Amniotic stem cell (primary cell): Measurements from ENCODE around the gene RSPH3.
"Not testable (repeated sequence)": the region's sequence is repeated elsewhere in the genome, so short reads cannot be mapped to it uniquely, and the experiment has no call there.

Experiments
- DNase-seq: peaks from one replicate; lab custom pipeline; 2025; lab: John Stamatoyannopoulos, UW

RSPH3 gene

DNA sequence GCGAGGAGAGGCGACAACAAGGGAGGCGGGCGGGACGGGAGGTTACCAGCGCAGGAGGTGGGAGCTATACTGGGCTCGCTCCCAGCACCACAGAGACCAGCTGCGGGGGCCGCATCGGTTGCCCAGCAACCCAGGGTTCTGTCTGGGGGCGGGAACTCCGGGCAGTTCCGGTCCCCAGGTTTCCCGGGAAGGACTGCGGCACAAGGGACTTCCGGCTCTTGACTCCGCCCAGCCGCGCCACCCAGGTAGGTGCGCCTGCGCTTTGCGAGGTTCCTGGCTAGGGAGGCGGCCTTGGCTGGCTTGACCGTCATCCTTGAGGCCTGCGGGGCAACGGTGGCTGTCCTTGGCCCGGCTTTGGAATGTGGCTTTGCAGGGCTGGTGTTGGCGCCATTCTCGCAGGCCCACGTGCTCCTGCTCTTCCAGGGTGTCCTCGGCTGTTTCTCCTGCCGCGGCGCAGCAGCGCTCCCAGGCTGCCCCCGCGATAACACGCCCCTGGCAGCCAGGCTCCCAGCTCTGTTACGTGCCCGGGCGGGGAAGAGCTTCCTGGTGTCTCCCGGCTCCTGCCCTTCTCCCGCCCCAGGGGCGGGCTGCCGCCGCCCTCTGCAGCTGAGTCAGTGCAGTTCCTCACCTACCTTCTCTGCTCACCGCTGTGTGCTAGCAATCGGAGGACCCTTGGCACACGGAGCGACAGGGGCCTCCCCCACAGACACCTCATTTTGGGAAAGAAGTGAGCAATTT, at the start of gene RSPH3:
TSS of gene RSPH3 (minus strand) at position 537 of the 738 bp plus-strand sequence. CDS start 652 bp downstream, outside the sequence.
- peak; percentile 84 for DNase-seq

DNA sequence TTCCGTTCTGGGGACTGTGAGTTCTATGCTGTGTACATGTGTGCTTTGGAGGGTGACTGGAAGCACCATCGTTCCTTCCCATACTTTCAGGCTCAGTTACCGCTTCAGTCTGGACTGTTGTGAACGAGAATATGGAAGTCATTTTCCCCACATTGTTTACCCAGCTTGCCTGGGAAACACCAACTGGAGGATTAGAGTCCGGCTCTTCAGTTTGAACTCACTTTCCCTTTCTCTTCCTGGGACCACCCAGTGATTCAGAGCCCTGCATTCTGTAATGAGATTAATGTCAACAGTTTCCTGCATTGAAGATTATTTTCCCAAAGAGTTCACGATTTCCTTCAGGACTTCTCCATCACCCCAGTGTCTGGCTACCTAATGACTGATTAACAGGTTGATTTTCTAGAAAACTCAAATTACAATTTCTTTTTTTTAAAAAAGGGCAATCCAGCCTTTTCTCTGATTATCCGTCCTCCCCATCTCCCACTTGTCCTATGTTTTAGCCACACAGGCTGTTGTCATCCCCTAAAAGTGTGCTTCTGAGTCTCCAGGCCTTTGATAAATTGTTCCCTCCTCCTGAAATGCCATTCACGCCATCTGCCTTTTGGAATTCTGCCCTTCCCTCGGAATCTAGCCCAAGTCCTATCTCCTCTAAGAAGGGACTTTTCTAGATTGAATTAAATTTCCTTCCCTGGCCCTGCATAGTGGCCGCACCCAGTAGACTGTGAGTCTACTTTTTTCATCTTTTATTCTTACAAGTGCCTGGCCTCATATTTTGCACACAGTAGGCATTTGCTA, 48.1 kb upstream of the RSPH3 start:
- DNase-seq, result no peak

DNA sequence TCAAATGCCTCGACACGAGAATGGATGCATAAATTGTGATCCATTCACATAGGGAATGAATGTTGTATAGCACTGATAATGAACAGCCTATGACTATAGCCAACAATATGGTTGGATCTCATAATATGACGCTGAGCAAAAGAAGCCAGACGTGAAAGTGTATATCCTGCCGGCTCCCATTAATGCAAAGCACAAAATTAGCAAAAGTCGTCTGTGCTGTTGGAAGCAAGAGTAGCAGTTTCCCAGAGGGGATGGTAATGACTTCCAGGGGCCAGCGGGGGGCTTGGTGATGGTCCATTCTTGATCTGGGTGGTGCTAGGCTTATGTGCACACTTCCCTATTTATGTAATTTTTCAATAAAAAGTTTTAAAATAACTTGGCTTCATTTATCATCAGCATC, 45.8 kb upstream of the RSPH3 start:
- no peak for DNase-seq

DNA sequence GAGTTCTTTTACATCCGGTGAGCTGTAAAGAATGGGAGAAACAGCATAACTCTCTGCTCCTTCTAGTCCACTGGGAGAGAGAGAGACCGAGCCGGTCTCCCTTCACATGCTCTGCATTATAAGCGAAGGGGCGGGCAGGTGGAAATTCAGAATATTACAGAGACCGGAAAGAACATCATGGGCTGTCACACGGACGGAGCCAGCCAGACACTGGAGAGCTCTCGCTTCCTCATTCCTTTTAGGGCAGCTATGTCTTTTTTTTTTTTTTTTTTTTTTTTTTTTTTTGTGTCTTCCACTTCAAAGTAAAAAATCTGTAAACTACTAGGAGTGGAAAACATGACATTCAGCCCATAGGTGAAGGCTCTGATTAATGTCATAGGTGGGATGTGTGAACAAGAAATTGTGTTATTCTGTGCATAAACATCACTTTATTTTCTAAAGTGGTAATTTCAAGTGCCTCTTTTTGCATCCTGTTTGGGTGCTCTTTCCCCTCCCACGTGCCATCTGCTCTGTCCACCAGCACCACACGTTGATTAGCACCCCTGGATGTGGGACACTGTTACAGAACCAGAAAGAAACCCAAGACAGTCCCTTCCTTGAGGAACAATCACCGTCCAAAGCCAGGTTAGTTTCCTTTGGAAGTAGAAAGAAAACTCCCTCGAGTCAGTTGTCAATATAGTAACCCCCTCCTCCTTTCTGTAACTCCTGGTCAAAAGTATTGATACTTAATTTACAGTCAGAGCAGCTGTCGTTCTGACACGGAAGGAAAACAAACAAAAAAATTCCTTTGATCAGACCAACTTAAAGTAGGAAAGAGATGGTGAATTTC, 45.1 kb upstream of the RSPH3 start, which contains the start of gene TAGAP:
TSS of gene TAGAP (minus strand) at position 93 of the 829 bp plus-strand sequence. CDS start 845 bp downstream, outside the sequence.
- no peak for DNase-seq

DNA sequence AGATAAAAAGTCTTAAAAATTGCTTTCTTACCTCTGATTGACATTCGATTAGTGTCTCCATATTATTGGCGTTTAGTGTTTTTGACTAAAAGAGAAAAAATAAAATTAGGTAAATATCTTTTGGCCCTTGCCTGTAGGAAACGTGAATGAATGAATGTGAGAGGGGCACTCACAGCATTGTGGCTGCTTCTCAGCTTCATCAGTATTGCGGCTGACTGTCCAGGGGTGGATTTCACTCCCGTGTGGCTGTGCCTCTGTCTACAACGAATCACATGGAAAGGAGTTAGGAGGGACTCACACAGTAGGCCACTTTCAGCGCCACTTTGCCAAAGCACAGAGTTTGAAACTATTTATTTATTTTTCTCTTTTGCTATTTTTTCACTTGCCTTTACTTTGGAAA, 43.9 kb upstream of the RSPH3 start:
- no peak for DNase-seq

GRCh38 chr6:159043251-159043650, 43.2 kb upstream of the RSPH3 start:
- DNase-seq, result no peak

GRCh38 chr6:159042826-159043181, 42.8 kb upstream of the RSPH3 start:
- no peak for DNase-seq

GRCh38 chr6:159042003-159042825, 42.2 kb upstream of the RSPH3 start:
- peak; percentile 51 for DNase-seq

DNA sequence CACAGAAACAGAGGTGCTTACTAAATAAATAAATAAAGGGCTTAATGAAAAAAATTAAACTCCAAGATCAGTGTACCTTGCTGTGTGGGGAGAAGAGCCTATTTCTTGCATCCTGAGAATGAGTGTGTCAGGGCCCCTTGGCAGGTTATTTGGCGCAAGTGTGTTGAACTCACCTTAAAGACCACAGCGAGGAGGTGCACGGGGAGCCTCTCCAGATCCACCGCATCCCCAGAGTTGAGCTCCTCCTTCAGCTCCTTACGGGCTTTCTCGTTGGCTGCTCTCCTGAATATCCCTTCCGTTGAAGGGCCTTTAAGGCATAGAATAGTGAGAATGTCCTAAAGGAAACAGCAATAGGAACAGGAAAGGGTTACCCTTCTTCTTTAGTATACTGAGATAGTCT, 41.2 kb upstream of the RSPH3 start:
- no peak for DNase-seq

DNA sequence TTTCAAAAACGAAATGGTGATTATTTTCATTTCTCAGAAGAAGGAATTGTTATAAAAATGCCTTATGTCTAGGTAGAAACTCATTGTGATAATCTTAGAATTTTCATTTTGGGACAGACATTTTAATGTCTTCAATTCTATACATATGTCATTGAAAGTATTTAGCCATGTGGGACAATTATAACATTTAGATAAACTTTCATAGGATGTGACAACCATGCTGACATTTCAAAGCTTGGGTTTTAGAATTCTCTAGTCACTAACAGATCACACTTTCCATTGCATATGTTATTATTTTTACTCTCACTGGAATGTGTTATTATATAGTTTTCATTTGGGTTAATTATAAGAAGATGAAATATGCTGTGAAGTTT, 39.9 kb upstream of the RSPH3 start:
- DNase-seq, result no peak

DNA sequence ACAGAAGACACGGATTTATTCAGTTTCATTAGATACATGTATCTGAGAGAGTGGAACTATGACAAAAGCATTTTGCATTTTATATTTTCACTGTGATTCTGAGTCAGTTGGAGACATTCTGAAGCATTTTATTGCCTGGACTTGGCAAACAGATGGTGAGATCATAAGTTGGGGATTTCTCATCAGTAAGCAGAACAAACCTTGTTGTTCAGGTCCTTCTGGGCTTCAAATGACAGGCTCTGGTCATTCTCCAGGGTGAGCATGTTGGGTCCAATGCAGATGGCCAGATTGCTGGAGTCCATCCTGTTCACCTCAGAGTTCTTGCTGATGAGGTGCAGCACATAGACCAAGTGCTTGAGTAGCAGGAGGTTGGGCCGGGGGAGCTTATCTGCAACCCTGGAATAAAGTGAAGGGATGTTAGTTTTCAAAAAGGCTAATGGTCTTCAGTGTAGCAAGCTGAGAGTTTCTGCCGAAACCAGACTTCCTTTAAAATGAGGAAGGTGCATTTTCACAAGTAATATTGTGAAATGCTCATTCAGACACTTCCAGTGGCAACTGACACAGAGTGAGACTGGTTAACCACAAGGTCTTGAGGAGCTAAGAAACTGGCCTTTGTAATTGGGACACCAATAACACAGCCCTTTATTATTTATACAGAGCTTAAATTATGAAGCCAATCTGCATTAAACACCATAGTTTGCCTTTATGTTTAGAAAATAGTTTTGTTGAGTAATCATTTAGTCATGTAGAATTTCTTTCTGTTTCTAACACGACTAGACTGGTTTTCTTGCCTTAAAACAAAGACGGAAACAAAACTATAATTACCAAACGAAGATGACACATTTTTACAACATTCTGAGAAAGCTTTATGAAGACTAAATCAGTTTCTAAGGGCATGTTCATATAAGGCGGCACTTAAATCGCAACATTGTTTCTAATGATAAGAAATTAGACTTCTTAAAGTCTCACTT, 39.2 kb upstream of the RSPH3 start:
- no peak for DNase-seq

DNA sequence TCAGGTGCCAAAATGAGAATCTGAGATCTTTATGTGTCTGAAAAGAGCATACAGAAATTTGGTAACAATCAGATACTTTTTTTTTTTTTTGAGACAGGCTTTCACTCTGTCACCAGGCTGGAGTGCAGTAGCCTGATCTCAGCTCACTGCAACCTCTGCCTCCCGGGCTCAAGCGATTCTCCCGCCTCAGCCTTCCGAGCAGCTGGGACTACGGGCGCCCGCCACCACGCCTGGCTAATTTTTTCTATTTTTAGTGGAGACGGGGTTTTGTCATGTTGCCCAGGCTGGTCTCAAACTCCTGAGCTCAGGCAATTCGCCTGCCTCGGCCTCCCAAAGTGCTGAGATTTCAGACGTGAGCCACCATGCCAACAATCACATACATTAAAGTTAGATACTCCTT, 38.3 kb upstream of the RSPH3 start:
- DNase-seq, result not testable (repeated sequence)

DNA sequence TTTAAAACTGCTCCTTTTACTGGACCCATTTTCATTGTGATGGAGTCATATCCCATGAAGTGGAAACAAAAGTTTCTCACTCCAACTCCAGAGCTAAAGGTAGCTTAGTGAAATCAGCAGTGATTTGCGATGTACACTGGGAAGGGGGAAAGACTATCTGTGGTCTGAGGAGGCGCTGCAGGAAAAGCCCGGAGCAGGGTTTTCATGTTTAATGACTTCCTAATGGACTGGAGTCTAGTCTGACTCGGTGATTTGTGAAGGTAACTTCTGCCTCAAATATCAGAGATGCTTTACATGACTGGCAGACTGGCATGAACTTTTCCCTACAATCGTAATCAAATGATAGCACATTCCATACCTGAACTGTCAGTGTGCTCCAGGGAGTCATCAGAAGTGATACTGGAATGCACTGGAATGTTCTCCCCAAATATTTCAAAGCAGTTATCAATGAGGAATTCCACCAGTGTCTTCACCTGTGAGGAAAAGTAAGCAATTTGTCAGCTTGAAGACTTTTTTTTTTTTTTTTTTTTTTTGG, 37.8 kb upstream of the RSPH3 start:
- no peak for DNase-seq

GRCh38 chr6:159036673-159037072, 36.7 kb upstream of the RSPH3 start:
- no peak for DNase-seq

DNA sequence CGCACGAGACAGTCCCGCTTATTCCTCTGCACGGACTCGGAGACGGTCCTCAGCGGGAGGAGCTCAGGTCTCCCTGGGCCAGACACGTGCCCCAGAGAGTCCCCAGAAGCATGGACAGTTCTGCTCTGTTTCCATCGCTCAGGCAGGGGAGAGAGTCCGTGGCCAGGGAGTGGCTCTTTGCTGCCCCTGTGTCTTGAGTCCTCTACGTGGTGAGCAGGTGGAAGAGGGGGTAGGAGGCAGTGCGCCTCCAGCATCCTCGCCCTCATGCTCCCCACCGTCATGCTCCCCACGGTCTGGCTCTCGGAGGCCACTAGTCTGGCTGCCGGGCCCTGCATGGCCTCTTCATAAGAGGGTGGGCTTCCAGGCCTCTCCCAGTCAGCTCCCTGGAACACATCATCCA, 35.9 kb upstream of the RSPH3 start:
- DNase-seq, result no peak

DNA sequence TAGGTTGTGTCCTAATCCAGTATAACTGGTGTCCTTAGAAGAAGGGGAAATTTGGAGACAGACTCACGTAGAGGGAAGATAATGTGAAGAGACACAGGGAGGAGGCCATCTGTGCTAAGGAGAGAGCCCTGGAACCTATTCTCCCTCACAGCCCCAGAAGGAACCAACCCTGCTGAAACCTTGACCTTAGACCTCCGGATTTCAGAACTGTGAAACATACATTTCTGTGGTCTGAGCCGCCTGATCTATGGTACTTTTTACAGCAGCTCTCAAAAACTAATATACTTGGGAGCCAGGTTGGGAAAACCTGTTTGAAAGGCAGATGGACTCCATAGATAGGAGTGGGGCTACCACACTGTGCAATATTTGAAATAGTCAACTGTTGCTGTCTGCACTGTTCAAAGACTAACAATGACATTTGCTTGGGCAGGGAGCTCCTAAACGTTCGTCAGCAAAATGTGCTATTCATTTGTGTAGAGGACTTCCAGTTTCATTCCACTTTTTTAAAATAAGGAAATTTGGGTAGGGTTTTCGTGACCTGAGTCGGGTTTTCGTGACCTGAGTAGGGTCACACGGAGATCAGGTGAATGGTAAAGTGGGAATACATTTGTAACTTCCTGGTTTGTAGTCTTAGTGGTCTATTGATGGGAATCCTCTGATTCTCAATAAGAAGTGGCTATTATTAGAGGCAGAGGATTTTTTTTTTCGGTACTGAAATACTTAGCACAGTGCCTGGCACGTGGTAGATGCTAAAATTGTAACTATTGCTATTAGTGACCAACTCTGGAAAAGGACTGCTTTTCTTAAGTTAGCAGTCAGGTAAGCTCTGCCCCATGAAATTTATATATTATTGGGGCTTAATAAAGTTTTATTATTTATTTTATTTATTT, 33.4 kb upstream of the RSPH3 start:
- DNase-seq, result no peak

- DNase-seq, result no peak
Observed at GRCh38 chr6:159031846-159032245, 31.8 kb upstream of the RSPH3 start.

- DNase-seq, result no peak
Observed at GRCh38 chr6:159030168-159030567, 30.2 kb upstream of the RSPH3 start.

DNA sequence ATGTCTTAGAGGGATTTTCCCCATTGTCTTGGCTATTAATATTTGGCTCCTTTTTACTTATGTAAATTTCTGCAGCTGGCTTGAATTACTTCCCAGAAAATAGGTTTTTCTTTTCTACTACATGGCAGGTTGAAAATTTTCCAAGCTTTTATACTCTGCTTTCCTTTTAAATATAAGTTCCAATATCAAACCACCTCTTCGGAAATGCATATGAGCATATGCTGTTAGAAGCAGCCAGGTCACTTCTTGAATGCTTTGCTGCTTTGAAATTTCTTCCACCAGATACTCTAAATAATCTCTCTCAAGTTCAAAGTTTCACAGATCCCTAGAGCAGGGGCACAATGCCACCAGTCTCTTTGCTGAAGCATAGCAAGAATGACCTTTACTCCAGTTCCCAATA, 25.2 kb upstream of the RSPH3 start:
- DNase-seq, result not testable (repeated sequence)
